CD4-positive, CD25-positive, alpha-beta regulatory T cell (primary cell): ENCODE measurements around the gene SMARCD3. TPM values are rescaled to one million over a fixed set of nuclear protein-coding genes. Genes with fewer than 3 reads are reported as not detected.

Experiments
- ATAC-seq, 2 donors: fragments of 150-1000 bp; cut with Tn5 transposase; one replicate each; pipeline ENCODE4 v1.10.0; 2021; ENCODE audit warnings: low read depth in 2 of 2, moderate number of reproducible peaks in 2 of 2, moderate library complexity in 1 of 2
- DNase-seq, 3 donors: peaks; one replicate each; pipeline versions ENCODE4 v3.0.0 to v3.0.0-alpha.2; 2012 to 2022; ENCODE audit warnings: mixed read lengths in 1 of 3
- H3K27ac ChIP-seq: one replicate; pipeline ENCODE4 v1.7.0; 2013; ENCODE audit warnings: mild to moderate bottlenecking, low read length; ENCODE audit not compliant: insufficient read depth, poor library complexity, severe bottlenecking
- H3K27me3 ChIP-seq: one replicate; pipeline ENCODE4 v1.7.0; 2013; ENCODE audit warnings: low read length; ENCODE audit not compliant: control insufficient read depth, insufficient read depth
- H3K36me3 ChIP-seq: one replicate; pipeline ENCODE4 v1.7.0; 2013; ENCODE audit warnings: mild to moderate bottlenecking, low read length, moderate library complexity; ENCODE audit not compliant: control insufficient read depth, insufficient read depth
- H3K4me1 ChIP-seq: 2 replicates; pipeline ENCODE4 v1.7.0; 2013; ENCODE audit warnings: mild to moderate bottlenecking, low read length; ENCODE audit not compliant: insufficient read depth, control insufficient read depth, poor library complexity, severe bottlenecking
- H3K4me3 ChIP-seq: one replicate; pipeline ENCODE4 v1.7.0; 2013; ENCODE audit warnings: low read depth, mild to moderate bottlenecking, low read length, moderate library complexity
- H3K9me3 ChIP-seq, 2 experiments: 1 replicate in 1 of 2; 2 replicates in 1 of 2; pipeline ENCODE4 v1.7.0; 2013; ENCODE audit warnings: low read length in 2 of 2, mild to moderate bottlenecking in 1 of 2, moderate library complexity in 1 of 2; ENCODE audit not compliant: control insufficient read depth in 2 of 2
- H3K27ac Mint-ChIP-seq, 3 donors: one replicate each; pipeline ENCODE4 v1.8.0; 2020 to 2022; ENCODE audit warnings: mild to moderate bottlenecking in 3 of 3, mixed read lengths in 3 of 3, moderate library complexity in 2 of 3
- H3K27me3 Mint-ChIP-seq: one replicate; pipeline ENCODE4 v1.8.0; 2022; ENCODE audit warnings: mild to moderate bottlenecking, mixed read lengths
- H3K36me3 Mint-ChIP-seq: one replicate; pipeline ENCODE4 v1.8.0; 2020; ENCODE audit warnings: mixed read lengths
- H3K4me1 Mint-ChIP-seq, 4 donors: one replicate each; pipeline ENCODE4 v1.8.0; 2020 to 2022; ENCODE audit warnings: mixed read lengths in 4 of 4, mild to moderate bottlenecking in 1 of 4
- H3K4me3 Mint-ChIP-seq, 4 donors: one replicate each; pipeline ENCODE4 v1.8.0; 2020 to 2022; ENCODE audit warnings: mild to moderate bottlenecking in 4 of 4, mixed read lengths in 4 of 4, moderate library complexity in 3 of 4
- H3K9me3 Mint-ChIP-seq, 7 donors: one replicate each; pipeline ENCODE4 v1.8.0; 2020 to 2022; ENCODE audit warnings: mixed read lengths in 7 of 7, mild to moderate bottlenecking in 3 of 7, moderate library complexity in 2 of 7
- polyA plus RNA-seq, 4 donors: library from polyadenylated mRNA; unstranded; fragments of 300-500 nt; fragmentation: Illumina TruSeq; gene quantifications; one replicate each; pipeline ENCODE4 v1.2.3, GENCODE V29; 2021
- total RNA-seq: library from RNA; stranded (reverse); gene quantifications from one replicate; pipeline ENCODE4 v1.2.3, GENCODE V29; 2022

SMARCD3 gene
- total and polyA plus RNA-seq, 5 donors from 2014 or later: 1.5 to 4.7 (median 2.5) TPM

GRCh38 chr7:151243045-151243349, 5.5 kb downstream of the SMARCD3 start:
- Histone ChIP-seq H3K27me3 (peaks cover 9% of the 10 kb centered on the region), H3K27ac (no peak overlapping the region), H3K4me1 (peaks cover 40% of the 10 kb centered on the region), H3K36me3 (peaks cover under 1% of the 10 kb centered on the region), H3K9me3 (no peaks in the 10 kb centered on the region), H3K4me3 (no peak overlapping the region)
- ATAC-seq: no peak
- H3K36me3 Mint-ChIP-seq: no peaks in the 10 kb centered on the region
- no peak for DNase-seq
- peaks cover 5 to 45% (median 17%) of the 10 kb centered on the region in 4 donors for H3K4me1 Mint-ChIP-seq
- H3K9me3 Mint-ChIP-seq: peaks cover 0 to 2% (median 0%) of the 10 kb centered on the region in 7 donors
- H3K27me3 Mint-ChIP-seq: peaks cover 39% of the 10 kb centered on the region
- peak overlapping the region in 2 of 3 donors; percentile 71 to 88 for H3K27ac Mint-ChIP-seq
- peak overlapping the region; percentile 71 to 91 (median 82) for H3K4me3 Mint-ChIP-seq

- peaks cover 33% of the 10 kb centered on the region for H3K27me3 Mint-ChIP-seq
- peak overlapping the region in 1 of 4 donors; percentile 87 for H3K4me3 Mint-ChIP-seq
- peaks cover 34% of the 10 kb centered on the region for H3K4me1 ChIP-seq
- no peak overlapping the region for H3K4me3 ChIP-seq
- no peaks in the 10 kb centered on the region for H3K9me3 ChIP-seq
- H3K27ac Mint-ChIP-seq: no peak overlapping the region
- H3K27me3 ChIP-seq: peaks cover 7% of the 10 kb centered on the region
- H3K36me3 ChIP-seq: peaks cover 4% of the 10 kb centered on the region
- H3K36me3 Mint-ChIP-seq: no peaks in the 10 kb centered on the region
- no peaks in the 10 kb centered on the region for H3K9me3 Mint-ChIP-seq
- ATAC-seq (no peak), DNase-seq (no peak)
- H3K27ac ChIP-seq: no peak overlapping the region
- H3K4me1 Mint-ChIP-seq: peaks cover 5 to 39% (median 17%) of the 10 kb centered on the region in 4 donors
Measured at GRCh38 chr7:151242159-151243044, 6.1 kb downstream of the SMARCD3 start.

- Mint-ChIP-seq H3K4me1 (peaks cover 5 to 35% (median 17%) of the 10 kb centered on the region in 4 donors), H3K9me3 (no peaks in the 10 kb centered on the region), H3K27me3 (peaks cover 26% of the 10 kb centered on the region), H3K4me3 (peak overlapping the region in 1 of 4 donors; percentile 80), H3K36me3 (no peaks in the 10 kb centered on the region), H3K27ac (no peak overlapping the region)
- peaks cover 34% of the 10 kb centered on the region for H3K4me1 ChIP-seq
- no peaks in the 10 kb centered on the region for H3K9me3 ChIP-seq
- H3K27me3 ChIP-seq: peaks cover 4% of the 10 kb centered on the region
- H3K27ac ChIP-seq: no peak overlapping the region
- DNase-seq (no peak), ATAC-seq (no peak)
- no peak overlapping the region for H3K4me3 ChIP-seq
- peaks cover 9% of the 10 kb centered on the region for H3K36me3 ChIP-seq
Measured at GRCh38 chr7:151241755-151242096, 6.8 kb downstream of the SMARCD3 start.

GRCh38 chr7:151240942-151241754, 7.3 kb downstream of the SMARCD3 start:
- peak overlapping the region in 1 of 3 donors; percentile 26 for H3K27ac Mint-ChIP-seq
- H3K27me3 Mint-ChIP-seq: peaks cover 21% of the 10 kb centered on the region
- ATAC-seq: no peak

GRCh38 chr7:151240536-151240935, 8.0 kb downstream of the SMARCD3 start:
- Histone ChIP-seq H3K4me1 (peaks cover 28% of the 10 kb centered on the region), H3K4me3 (no peak overlapping the region), H3K9me3 (no peaks in the 10 kb centered on the region), H3K27me3 (peaks cover 4% of the 10 kb centered on the region), H3K36me3 (peaks cover 19% of the 10 kb centered on the region), H3K27ac (no peak overlapping the region)
- Mint-ChIP-seq H3K36me3 (no peaks in the 10 kb centered on the region), H3K9me3 (no peaks in the 10 kb centered on the region), H3K27ac (peak overlapping the region in 1 of 3 donors; percentile 26), H3K4me1 (peaks cover 5 to 29% (median 19%) of the 10 kb centered on the region in 4 donors), H3K4me3 (no peak overlapping the region), H3K27me3 (peaks cover 17% of the 10 kb centered on the region)
- DNase-seq (no peak), ATAC-seq (no peak)

More at GRCh38 chr7:151240942-151241754, 7.3 kb downstream of the SMARCD3 start:
- no peaks in the 10 kb centered on the region for H3K9me3 Mint-ChIP-seq
- no peaks in the 10 kb centered on the region for H3K36me3 Mint-ChIP-seq
- Histone ChIP-seq H3K36me3 (peaks cover 14% of the 10 kb centered on the region), H3K9me3 (no peaks in the 10 kb centered on the region), H3K27ac (no peak overlapping the region), H3K4me3 (no peak overlapping the region), H3K4me1 (peaks cover 34% of the 10 kb centered on the region), H3K27me3 (peaks cover 4% of the 10 kb centered on the region)
- no peak for DNase-seq
- H3K4me3 Mint-ChIP-seq: peak overlapping the region in 2 of 4 donors; percentile 68 to 80
- H3K4me1 Mint-ChIP-seq: peaks cover 5 to 31% (median 20%) of the 10 kb centered on the region in 4 donors

- no peak overlapping the region for H3K4me3 Mint-ChIP-seq
- H3K27ac ChIP-seq: no peak overlapping the region
- no peak for DNase-seq
- no peaks in the 10 kb centered on the region for H3K9me3 Mint-ChIP-seq
- H3K4me1 Mint-ChIP-seq: peaks cover 5 to 32% (median 19%) of the 10 kb centered on the region in 4 donors
- no peaks in the 10 kb centered on the region for H3K36me3 Mint-ChIP-seq
- peaks cover 23% of the 10 kb centered on the region for H3K4me1 ChIP-seq
- ATAC-seq: no peak
- H3K27me3 Mint-ChIP-seq: peaks cover 15% of the 10 kb centered on the region
- no peak overlapping the region for H3K4me3 ChIP-seq
- H3K27me3 ChIP-seq: peaks cover 4% of the 10 kb centered on the region
- peaks cover 22% of the 10 kb centered on the region for H3K36me3 ChIP-seq
- no peak overlapping the region for H3K27ac Mint-ChIP-seq
- no peaks in the 10 kb centered on the region for H3K9me3 ChIP-seq
Measured at GRCh38 chr7:151239837-151240459, 8.5 kb downstream of the SMARCD3 start.

- DNase-seq: no peak
- H3K36me3 ChIP-seq: peaks cover 22% of the 10 kb centered on the region
Measured at GRCh38 chr7:151238924-151239836, 9.3 kb downstream of the SMARCD3 start.

More at GRCh38 chr7:151238924-151239836, 9.3 kb downstream of the SMARCD3 start:
- H3K27me3 ChIP-seq: no peaks in the 10 kb centered on the region
- peaks cover 8% of the 10 kb centered on the region for H3K27me3 Mint-ChIP-seq
- no peaks in the 10 kb centered on the region for H3K9me3 ChIP-seq
- no peak overlapping the region for H3K4me3 ChIP-seq
- no peaks in the 10 kb centered on the region for H3K36me3 Mint-ChIP-seq
- H3K4me1 Mint-ChIP-seq: peaks cover 0 to 32% (median 17%) of the 10 kb centered on the region in 4 donors
- H3K4me3 Mint-ChIP-seq: no peak overlapping the region
- H3K9me3 Mint-ChIP-seq: no peaks in the 10 kb centered on the region
- H3K27ac ChIP-seq: no peak overlapping the region
- peaks cover 16% of the 10 kb centered on the region for H3K4me1 ChIP-seq
- H3K27ac Mint-ChIP-seq: no peak overlapping the region
- ATAC-seq: no peak
